Panc1 (cell line): ENCODE results near the gene TMEM259. TPM values are rescaled to one million over a fixed set of nuclear protein-coding genes. Genes with fewer than 3 reads are reported as not detected.
A peak's percentile ranks its signal among the peaks of the same experiment; 100 is the strongest.

Source experiments
- ATAC-seq: fragments of 200-7000 bp; cut with Tn5 transposase; 2 replicates; pipeline ENCODE4 v1.9.1; 2020; ENCODE audit warnings: mild to moderate bottlenecking, moderate library complexity
- BruUV-seq: library from RNA; stranded (reverse); fragments of 400-500 nt; replicated peaks from 2 replicates; lab custom pipeline; 2021; lab: Mats Ljungman, UMichigan
- CTCF ChIA-PET: fragments of 300-600 bp; sonication (Branson Sonifier 250); formaldehyde crosslinking; loops from one replicate; lab custom pipeline; 2022; ENCODE audit warnings: antibody characterized with exemption; lab: Charles Lee
- POLR2A ChIA-PET: fragments of 300-600 bp; sonication (Branson Sonifier 250); formaldehyde crosslinking; loops from one replicate; lab custom pipeline; 2022; ENCODE audit warnings: antibody characterized with exemption; lab: Charles Lee
- DNase-seq: peaks from one replicate; pipeline ENCODE4 v3.0.0-alpha.2; 2010; ENCODE audit warnings: low read depth, low spot score
- H3K27ac ChIP-seq: 2 replicates; pipeline ENCODE4 v1.5.1; 2011; ENCODE audit warnings: mild to moderate bottlenecking, low read length, inconsistent platforms
- H3K27me3 ChIP-seq: fragments of 200-500 bp; sonication (Bioruptor generic); 2 replicates; pipeline ENCODE4 v1.6.0; 2014; ENCODE audit warnings: low read length, inconsistent platforms; ENCODE audit not compliant: control insufficient read depth, insufficient read depth
- H3K36me3 ChIP-seq: fragments of 200-500 bp; sonication (Bioruptor generic); 2 replicates; pipeline ENCODE4 v1.5.1; 2014; ENCODE audit warnings: inconsistent platforms, mild to moderate bottlenecking, low read length, moderate library complexity; ENCODE audit not compliant: control insufficient read depth, insufficient read depth
- H3K4me1 ChIP-seq: 2 replicates; pipeline ENCODE4 v1.5.1; 2011; ENCODE audit warnings: inconsistent platforms, mild to moderate bottlenecking, low read length, moderate library complexity; ENCODE audit not compliant: control insufficient read depth, insufficient read depth
- H3K4me3 ChIP-seq, 2 experiments: 2 replicates each; pipeline ENCODE4 v1.5.1; 2011 to 2012; ENCODE audit warnings: low read depth in 2 of 2, low read length in 2 of 2, mild to moderate bottlenecking in 2 of 2, inconsistent platforms in 1 of 2, moderate library complexity in 1 of 2
- H3K9me3 ChIP-seq: fragments of 200-500 bp; sonication (Bioruptor generic); 2 replicates; pipeline ENCODE4 v1.5.1; 2014; ENCODE audit warnings: low read depth, mild to moderate bottlenecking, inconsistent platforms, low read length, moderate library complexity; ENCODE audit not compliant: control insufficient read depth, insufficient read depth
- CTCF ChIP-seq: fragments of 450-650 bp; IDR thresholded peaks from 2 replicates; pipeline ENCODE4 v1.5.1; 2017; ENCODE audit warnings: mild to moderate bottlenecking
- POLR2AphosphoS5 ChIP-seq: IDR thresholded peaks from 2 replicates; pipeline ENCODE4 v1.6.1; 2012; ENCODE audit warnings: mild to moderate bottlenecking, low read depth, low read length, moderate library complexity
- REST ChIP-seq, 2 experiments: IDR thresholded peaks; 2 replicates each; pipeline ENCODE4 v1.6.1; 2011 to 2012; ENCODE audit warnings: low read depth in 2 of 2, control low read depth in 1 of 2, low read length in 1 of 2, mild to moderate bottlenecking in 1 of 2, moderate library complexity in 1 of 2; ENCODE audit not compliant: insufficient read depth in 1 of 2
- SIN3A ChIP-seq: IDR thresholded peaks from 2 replicates; pipeline ENCODE4 v1.6.1; 2012; ENCODE audit warnings: low read depth, mild to moderate bottlenecking, low read length, moderate library complexity, borderline replicate concordance; ENCODE audit not compliant: insufficient read depth
- TCF7L2 ChIP-seq: IDR thresholded peaks from 2 replicates; pipeline ENCODE4 v1.6.1; 2011; ENCODE audit warnings: mild to moderate bottlenecking, low read depth, low read length, inconsistent platforms
- in situ Hi-C: cut with HindIII; loops from 2 replicates; pipeline ENCODE4 v1.10.0; 2016; ENCODE audit warnings: low sequenced_read_pairs, low pct_unique_long_range_greater_than_20kb
- intact Hi-C: fragments of 100-400 bp; cut with micrococcal nuclease; formaldehyde crosslinking; loops from one replicate; pipeline ENCODE4 v1.10.0; 2022; ENCODE audit not compliant: unreplicated experiment
- total RNA-seq: library from RNA; stranded (reverse); gene quantifications from one replicate; pipeline ENCODE4 v1.2.1, GENCODE V29; 2021; ENCODE audit not compliant: unreplicated experiment

The TMEM259 gene
- total RNA-seq, 1 experiment from 2014 or later, result 193 TPM

GRCh38 chr19:1058112-1058511 is 37.2 kb upstream of the TMEM259 start:
- CTCF ChIA-PET, result no interaction called here
- Histone ChIP-seq H3K27me3 (no peaks in the 10 kb centered on the region), H3K27ac (no peak overlapping the region), H3K9me3 (no peaks in the 10 kb centered on the region), H3K36me3 (no peaks in the 10 kb centered on the region), H3K4me3 (no peak overlapping the region), H3K4me1 (no peaks in the 10 kb centered on the region)
- DNase-seq (no peak), ATAC-seq (no peak)
- intact Hi-C loops, result no loop called here
- in situ Hi-C loops, result no loop called here
- POLR2A ChIA-PET, result no interaction called here
- TF ChIP-seq SIN3A (no peak), REST (IDR thresholded peaks at IDR 0.05; ENCODE audit: insufficient read depth in 1 of 2, low read depth in 2 of 2, low read length in 1 of 2) (no peak), TCF7L2 (no peak), CTCF (no peak), POLR2AphosphoS5 (no peak)
- BruUV-seq, result no TSS peak

- POLR2A ChIA-PET, result no interaction called here
- ATAC-seq, result peak; percentile 76
These were observed 36.4 kb upstream of the TMEM259 start for GRCh38 chr19:1057176-1057855.

More at GRCh38 chr19:1057176-1057855, 36.4 kb upstream of the TMEM259 start:
- no peaks in the 10 kb centered on the region for H3K36me3 ChIP-seq
- CTCF ChIA-PET, result no interaction called here
- H3K27me3 ChIP-seq, result no peaks in the 10 kb centered on the region
- H3K4me3 ChIP-seq, result no peak overlapping the region
- in situ Hi-C loops, result no loop called here
- no TSS peak for BruUV-seq
- no peaks in the 10 kb centered on the region for H3K9me3 ChIP-seq
- intact Hi-C loops, result no loop called here
- H3K27ac ChIP-seq, result no peak overlapping the region
- H3K4me1 ChIP-seq, result no peaks in the 10 kb centered on the region
- no peak for DNase-seq
- no peak for TF ChIP-seq REST (IDR thresholded peaks at IDR 0.05; ENCODE audit: insufficient read depth in 1 of 2, low read depth in 2 of 2, low read length in 1 of 2)
- TF ChIP-seq CTCF, result peak; percentile 20
